ENCODE measurements around the gene MPHOSPH9. TPM values are rescaled to one million over a fixed set of nuclear protein-coding genes. Genes with fewer than 3 reads are reported as not detected.
"Not testable (repeated sequence)": the region's sequence is repeated elsewhere in the genome, so short reads cannot be mapped to it uniquely, and the experiment has no call there.

MPHOSPH9 gene
- total RNA-seq, 1 donor from 2014 or later, result 12.8 TPM

DNA sequence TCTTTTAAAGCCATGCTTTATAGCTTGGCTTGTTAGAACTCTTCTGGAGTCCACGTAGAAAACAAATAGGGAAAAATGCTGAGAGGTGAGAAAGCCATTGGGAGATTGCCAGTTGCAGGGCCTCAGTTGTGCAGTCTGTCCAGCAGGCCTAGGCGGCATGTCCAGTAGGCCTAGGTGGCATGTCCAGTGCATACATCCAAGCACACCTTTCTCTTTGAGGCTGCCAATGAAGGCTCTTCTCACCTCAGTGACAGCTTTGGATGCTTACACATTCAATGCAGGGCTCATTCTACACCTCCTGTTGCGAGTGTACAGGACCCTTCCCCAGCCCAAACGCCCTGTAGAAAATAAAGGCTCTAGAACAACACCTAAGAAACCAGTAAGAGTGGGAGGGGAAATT, 25.7 kb upstream of the MPHOSPH9 start:
- DNase-seq (ENCODE audit: low spot score), result no peak

DNA sequence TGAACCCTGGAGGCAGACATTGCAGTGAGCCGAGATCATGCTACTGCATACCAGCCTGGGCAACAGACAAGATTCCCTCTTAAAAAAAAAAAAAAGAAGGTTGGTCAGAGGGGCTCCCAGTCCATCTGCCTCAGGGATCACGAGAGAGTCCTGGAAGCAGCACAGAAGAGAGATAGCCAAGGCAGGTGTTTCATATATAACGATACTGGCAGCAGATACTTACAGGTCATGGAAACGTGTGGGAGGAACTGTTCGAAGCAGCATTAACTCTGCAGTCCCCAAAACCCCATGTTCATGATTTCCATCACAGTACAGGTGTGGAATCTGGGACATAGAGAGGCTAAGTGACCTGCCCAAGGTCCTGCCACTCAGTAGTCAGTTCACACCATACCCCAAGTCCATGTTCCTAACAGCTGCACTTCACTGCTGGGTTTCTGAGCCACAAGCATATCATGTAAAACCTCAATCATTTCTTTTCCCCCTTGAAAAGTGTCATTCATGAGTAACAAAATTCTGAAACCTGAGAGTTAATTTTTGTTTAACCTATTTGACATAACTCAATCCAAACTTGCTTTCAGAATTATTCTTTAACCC, 22.0 kb upstream of the MPHOSPH9 start:
- no peak for DNase-seq (ENCODE audit: low spot score)

DNA sequence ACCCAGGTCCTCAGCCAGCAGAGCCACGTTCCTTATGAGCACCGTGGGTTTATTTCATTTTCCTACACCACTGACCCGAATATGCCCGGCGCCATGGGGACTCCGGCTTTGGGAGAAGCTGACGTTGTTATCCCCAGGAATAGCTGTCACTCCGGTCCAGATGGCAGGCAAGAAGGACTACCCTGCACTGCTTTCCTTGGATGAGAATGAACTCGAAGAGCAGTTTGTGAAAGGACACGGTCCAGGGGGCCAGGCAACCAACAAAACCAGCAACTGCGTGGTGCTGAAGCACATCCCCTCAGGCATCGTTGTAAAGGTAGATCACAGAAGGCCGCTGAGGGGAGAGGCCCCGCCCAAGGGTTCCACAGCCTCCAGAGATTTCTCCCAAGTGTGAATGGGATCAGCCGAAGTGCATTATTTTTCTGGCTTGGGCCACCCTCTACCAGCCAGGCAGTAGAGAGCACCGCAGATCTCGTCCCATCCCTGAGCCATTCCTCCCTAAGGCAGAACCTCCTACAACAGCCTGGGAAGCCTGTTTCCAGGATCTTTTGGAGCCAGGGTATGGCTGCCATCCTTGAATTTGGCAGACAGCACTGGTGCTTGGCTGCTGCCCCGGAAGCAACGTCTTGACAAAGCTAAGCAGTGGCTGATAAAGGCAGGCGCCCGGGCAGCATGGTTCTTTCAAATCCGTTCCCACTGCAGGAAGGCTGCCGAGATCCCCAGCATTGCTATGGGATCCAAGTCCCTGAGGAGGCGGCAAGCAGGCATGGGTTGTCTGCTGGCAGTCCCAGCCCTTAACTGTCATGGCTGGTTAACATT, 20.9 kb upstream of the MPHOSPH9 start:
- DNase-seq (ENCODE audit: low spot score), result no peak

DNA sequence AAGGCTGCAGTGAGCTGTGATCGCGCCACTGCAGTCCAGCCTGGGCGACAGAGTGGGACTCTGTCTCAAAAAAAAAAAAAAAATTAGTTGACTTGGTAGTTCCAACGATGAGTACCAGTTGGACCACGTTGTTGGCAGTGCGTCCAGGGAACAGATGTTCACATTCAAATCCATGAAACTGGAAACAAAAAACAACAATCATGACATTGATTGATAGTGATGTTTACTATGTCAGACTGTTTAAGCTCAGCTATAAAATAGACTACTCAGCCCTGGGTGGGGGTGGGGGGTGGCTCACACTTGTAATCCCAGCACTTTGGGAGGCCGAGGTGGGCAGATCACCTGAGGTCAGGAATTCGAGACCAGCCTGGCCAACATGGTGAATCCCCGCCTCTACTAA, 19.4 kb upstream of the MPHOSPH9 start:
- DNase-seq (ENCODE audit: low spot score), result not testable (repeated sequence)

DNA sequence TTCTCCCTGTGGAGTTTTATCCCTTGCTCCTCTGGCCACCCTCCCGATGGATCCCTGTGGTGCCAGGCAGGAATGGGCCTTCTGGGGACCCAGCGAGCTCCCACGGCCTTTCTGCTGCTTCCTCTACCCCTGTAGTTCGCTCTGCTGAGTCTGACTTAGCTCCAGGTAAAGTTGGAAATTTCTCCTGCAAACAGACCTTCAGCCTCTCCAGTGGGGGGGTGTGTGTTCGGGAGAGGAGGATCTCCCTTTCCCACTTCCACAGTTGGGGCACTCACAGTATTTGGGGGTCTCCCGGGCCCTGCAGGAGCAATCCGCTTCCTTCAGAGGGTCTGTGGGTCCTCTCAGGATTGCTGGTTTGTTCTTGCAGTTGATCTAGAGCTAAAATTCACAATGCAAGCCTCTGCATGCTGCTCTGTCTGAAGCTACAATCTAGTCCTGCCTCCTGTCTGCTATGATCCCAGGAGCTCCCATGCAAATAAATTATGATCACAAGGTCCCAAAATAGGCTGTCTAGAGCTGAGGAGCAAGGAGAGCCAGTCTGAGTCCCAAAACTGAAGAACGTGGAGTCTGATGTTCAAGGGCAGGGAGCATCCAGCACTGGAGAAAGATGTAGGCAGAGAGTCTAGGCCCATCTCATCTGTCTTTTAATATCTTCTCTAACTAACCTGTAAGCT, 18.6 kb upstream of the MPHOSPH9 start:
- no peak for DNase-seq (ENCODE audit: low spot score)

DNA sequence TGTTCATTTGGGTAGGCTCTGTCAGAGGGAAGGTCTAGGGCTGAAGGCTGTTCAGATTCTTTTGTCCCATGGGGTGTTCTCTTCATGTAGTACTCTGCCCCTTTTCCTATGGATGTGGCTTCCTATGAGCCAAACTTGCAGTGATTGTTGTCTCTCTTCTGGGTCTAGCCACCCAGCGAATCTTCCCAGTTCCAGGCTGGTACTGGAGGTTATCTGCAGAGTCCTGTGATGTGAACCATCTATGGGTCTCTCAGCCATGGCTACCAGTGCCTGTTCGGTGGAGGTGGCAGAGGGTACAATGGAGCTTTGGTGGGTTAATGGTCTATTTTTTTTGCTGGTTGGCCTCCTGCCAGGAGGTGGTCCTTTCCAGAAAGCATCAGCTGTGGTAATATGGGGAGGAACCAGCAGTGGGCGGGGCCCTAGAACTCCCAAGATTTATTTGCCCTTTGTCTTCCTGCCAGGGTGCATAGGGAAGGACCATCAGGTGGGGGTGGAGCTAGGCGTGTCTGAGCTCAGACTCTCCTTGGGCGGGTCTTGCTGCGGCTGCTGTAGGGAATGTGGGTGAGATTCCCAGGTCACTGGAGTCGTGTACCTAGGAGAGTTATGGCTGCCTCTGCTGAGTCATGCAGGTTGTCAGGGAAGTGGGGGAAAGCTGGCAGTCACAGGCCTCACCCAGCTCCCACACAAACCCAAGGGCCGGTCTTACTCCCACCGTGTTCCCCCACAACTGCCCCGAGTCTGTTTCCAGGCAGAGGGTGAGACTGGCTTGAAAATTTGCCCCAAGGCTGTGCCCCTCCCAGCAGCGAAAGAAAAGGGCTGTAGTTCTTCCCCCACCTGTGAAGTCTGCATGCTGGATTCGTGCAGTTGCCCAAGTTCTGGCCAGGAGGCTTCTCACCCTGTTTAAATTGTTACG, 17.8 kb upstream of the MPHOSPH9 start:
- DNase-seq (ENCODE audit: low spot score), result no peak

DNA sequence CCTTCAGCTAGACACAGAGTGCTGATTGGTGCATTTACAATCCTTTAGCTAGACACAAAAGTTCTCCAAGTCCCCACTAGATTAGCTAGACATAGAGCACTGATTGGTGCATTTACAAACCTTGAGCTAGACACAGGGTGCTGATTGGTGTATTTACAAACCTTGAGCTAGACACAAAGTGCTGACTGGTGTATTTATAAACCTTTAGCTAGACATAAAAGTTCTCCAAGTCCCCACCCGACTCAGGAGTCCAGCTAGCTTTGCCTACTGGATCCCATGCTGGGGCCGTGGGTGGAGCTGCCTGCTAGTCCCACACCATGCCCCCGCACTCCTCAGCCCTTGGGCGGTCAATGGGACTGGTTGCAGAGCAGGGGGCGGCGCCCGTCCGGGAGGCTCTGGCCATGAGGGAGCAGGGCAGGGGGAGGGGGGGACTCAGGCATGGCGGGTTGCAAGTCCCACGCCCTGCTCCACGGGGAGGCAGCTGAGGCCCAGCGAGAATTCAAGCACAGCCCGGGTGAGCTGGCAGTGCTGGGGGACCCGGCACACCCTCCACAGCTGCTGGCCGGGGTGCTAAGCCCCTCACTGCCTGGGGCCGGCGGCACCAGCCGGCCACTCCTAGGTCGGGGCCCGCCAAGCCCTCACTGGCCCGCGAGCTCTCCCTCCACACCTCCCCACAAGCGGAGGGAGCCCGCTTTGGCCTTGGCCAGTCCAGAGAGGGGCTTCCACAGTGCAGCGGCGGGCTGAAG, 16.2 kb upstream of the MPHOSPH9 start:
- not testable (repeated sequence) for DNase-seq (ENCODE audit: low spot score)

DNA sequence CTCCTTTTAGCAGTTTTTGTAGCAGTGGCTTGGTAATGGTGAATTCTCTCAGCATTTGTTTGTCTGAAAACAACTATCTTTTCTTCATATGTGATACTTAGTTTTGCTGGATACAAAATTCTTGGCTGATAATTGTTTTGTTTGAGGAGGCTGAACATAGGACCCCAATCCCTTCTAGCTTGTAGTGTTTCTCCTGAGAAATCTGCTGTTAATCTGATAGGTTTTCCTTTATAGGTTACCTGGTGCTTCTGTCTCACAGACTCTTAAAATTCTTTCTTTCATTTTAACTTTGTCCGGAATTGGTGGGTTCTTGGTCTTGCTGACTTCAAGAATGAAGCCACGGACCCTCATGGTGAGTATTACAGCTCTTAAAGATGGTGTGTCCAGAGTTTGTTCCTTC, 15.2 kb upstream of the MPHOSPH9 start:
- not testable (repeated sequence) for DNase-seq (ENCODE audit: low spot score)

DNA sequence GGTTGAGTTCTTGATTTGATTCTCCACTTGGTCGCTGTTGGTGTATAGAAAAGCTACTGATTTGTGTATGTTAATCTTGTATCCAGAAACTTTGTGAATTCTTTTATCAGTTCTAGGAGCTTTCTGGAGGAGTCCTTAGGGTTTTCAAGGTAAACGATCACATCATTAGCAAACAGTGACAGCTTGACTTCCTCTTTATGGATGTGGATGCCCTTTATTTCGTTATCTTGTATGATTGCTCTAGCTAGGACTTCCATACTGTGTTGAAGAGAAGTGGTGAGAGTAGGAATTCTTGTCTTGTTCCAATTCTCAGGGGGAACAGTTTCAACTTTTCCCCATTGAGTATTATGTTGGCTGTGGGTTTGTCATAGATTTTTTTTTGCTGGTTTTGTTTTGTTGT, 12.7 kb upstream of the MPHOSPH9 start:
- no peak for DNase-seq (ENCODE audit: low spot score)

DNA sequence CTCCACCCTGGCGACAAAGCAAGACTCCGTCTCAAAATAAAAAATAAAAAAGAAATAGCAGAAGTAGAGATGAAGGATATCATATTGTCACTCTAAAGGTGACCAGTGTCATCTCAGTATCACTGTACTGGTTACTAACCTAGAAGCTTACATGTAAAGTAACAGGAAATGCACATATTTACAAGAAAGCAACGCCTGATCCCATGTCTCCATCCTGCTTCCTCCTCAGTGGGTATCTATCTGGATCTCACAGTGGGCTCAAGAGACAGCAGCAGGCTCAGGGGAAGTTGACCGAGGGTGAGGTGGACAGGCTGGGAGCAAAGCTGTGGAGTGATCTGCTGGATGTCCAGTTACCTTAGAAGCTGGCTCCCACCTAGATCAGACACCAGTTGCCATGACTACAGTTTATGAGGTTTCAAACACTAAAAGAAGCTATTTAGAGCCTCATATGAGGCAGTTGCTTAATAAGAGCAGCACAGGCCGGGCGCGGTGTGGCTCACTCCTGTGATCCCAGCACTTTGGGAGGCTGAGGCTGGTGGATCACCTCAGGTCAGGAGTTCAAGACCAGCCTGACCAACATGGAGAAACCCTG, 10.8 kb upstream of the MPHOSPH9 start:
- no peak for DNase-seq (ENCODE audit: low spot score)

DNA sequence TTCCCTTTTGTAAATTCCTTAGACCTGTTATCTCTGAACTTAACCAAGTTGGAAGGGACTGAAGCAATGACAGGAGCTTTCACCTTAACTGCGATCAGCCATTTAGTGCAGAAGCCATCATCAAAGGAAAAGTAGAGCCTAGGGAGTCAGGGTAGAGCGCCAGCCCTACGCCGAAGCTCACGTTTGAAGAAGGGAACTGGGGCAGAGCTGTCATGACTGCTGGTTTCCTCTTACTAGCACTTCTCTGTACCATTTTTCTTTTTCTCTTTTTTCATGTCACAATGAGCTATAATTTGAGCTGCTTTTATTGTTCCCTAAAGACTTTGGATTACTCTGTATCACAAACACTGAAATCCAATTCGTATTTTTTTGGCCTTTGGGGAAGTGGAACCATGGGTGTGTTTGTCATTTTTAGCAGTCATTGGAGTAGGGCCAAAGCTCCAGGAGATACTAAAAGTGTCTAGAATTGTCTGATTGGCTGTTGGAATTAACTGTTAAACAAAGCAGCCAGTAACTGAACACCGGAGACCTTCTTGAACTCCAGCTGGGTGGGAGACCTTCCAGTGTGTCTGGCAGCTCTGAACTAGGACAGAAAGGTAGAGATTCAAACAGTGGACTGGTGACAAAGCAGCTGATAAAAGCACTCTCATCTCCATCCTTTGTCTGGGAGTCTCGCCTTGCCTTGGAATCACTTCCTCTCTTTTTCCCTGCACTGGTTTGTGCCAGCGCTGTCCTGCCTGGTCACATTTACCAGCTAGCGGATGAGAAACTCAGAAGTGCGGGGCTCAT, 9.4 kb upstream of the MPHOSPH9 start:
- DNase-seq (ENCODE audit: low spot score), result no peak

DNA sequence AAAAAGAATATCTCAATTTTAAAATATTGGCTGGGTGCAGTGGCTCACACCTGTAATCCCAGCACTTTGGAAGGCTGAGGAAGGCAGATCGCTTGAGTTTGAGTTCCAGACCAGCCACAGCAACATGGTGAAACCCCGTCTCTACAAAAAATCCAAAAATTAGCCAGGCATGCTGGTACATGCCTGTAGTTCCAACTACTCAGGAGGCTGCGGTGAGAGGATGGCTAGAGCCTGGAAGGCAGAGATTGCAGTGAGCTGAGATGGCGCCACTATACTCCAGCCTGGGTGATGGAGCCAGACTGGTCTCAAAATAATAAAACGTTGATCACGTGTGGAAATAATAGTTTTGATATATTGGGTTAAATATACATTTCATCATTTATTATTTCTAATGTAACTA, 6.0 kb upstream of the MPHOSPH9 start:
- no peak for DNase-seq (ENCODE audit: low spot score)

DNA sequence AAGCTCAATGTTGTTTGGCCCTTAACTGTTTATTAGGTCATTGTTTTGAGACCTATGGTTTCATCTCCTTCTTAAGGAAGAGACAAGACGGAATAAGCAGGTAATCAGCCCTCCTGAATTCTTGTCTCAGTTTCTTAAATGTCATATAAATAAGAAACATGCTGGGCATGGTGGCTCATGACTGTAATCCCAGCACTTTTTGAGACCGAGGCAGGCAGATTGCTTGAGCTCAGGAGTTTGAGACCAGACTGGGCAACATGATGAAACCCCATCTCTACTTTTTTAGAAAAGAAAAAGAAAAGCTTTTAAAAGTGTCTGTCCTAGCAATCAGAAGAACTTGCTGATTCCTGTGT, 5.4 kb upstream of the MPHOSPH9 start:
- no peak for DNase-seq (ENCODE audit: low spot score)

DNA sequence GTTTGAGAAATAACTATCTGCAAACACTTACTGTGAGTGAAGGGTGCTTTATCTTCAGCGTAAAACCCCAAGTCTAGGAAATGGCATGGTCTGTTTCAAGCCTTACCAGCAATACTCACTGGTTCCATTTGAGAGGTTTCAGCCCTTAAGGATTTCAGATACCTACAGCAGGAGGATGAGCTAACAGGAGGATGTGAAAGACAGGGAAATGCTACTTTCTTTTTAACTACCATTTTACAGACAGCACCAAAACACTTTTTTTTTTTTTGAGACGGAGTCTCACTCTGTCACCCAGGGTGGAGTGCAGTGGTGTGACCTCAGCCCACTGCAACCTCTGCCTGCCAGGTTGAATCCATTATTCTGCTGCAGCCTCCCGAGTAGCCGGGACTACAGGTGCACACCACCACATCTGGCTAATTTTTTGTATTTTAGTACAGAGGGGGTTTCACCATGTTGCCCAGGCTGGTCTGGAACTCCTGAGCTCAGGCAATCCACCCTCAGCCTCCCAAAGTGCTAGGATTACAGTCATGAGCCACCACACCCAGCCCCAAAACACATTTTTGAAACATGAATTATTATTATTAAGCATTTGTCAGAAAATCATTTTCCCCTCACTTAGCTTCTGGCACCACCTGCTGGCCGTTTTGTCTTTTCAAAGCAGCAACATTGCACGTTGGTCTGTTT, 4.8 kb upstream of the MPHOSPH9 start:
- DNase-seq (ENCODE audit: low spot score), result no peak

DNA sequence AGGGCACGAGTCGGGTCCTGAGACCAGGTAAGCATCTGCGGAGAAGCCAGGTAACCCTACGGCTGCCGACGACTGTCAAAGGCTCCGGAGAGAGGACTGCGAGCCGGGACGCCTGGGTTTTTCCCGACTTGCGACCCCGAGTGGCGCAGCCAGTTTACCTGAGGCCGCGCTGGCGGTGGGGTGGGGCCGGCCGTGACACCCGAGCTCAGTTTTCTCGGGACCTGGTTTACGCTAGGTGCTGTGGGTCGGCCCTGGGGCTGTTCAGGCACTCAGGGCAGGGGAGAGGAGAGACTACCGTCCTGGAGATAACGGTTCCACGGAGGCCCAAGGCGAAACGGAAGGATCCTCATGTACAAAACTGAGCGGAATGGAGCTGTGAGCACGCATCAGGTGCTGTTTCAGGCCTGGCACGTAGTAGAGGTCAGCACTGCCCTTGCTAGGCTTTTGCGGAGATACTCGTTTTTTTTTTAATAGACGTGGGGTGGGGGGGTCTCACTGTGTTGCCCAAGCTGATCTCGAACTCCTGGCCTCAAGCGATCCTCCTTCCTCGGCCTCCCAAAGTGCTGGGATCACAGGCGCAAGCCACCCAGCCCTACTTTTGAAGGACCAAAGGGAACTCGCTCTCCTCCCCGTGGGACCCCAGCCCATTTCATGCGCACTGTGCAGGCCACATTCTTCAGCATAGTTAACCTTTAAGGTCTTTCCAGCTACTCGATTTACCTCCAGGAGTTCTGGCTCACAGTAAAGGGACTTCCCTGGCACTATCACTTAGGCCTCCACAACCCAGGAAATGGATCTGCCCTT, 766 bp upstream of the MPHOSPH9 start:
- no peak for DNase-seq (ENCODE audit: low spot score)

DNA sequence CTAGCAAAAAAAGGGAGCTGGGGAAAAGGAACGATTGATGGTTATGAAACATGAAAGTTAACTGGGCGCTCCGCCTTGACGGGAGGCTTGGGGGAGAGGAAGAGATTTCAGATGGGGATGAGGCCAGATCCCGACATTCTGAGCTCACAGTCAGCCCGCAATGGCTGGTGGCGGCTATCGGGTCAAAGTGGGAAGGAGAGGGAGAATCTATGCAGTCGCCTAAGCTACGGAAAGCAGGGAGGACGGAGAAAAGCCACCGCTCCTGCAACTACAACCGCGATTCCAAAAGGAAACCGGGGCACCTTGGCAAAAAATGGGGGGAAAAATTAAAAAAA, 502 bp downstream of the MPHOSPH9 start:
- no peak for DNase-seq (ENCODE audit: low spot score)

DNA sequence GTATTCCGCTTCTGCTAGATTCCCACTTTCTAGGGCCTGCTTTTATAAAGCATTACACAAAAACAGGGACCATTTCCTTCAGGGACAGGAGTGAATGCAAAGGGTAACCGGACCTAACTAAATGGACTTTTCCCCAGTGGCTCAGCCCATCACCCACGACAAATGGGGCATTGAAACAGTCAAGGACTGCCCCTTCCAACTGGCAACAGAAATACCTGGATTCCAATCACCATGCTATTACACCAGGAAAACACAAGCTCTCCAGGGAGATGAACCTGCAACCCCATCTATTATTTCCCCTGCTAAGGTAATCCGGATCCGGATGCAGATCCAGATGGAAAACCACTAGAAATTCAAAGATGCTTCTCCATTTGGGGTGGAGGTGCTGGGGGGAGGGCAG, 1.0 kb downstream of the MPHOSPH9 start:
- no peak for DNase-seq (ENCODE audit: low spot score)

DNA sequence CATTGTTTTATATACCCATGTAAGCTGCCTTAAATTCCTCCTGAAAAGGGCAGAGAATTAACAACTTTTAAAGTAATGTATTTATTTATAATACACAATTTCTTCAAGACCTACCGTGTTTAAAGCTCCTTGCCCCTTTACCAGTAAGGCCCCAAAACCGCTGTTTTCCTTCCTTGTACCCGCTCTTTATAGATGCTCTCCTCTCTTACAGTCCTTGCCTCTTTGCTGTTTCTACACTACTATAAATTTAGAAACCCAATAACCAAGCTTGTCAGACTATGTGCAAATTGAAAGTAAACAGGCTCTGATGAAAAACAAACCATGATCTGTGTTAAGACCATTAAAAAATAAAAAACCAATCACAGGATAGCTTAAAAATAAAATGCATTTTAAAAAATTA, 3.9 kb downstream of the MPHOSPH9 start:
- no peak for DNase-seq (ENCODE audit: low spot score)

All from mesenteric fat pad (tissue), 1 donor.